GM23338 (cell line): Measurements from ENCODE around the gene MPPED1. TPM values are rescaled to one million over a fixed set of nuclear protein-coding genes. Genes with fewer than 3 reads are reported as not detected.

Experiments used
- ATAC-seq: fragments of 200-7000 bp; cut with Tn5 transposase; 3 replicates; pipeline ENCODE4 v1.9.1; 2020
- DNase-seq: peaks from one replicate; pipeline ENCODE4 v3.0.0-alpha.2; 2015; ENCODE audit warnings: low spot score
- H2AFZ ChIP-seq: fragments of 200-600 bp; sonication (generic); 2 replicates; pipeline ENCODE4 v1.8.0; 2016; ENCODE audit warnings: antibody characterized with exemption, mild to moderate bottlenecking, moderate library complexity
- H3F3A ChIP-seq: fragments of 200-600 bp; sonication (generic); replicated peaks from 2 replicates; pipeline ENCODE4 v1.8.0; 2017; ENCODE audit warnings: antibody characterized with exemption, mixed run types, low read depth
- H3K27ac ChIP-seq: fragments of 200-600 bp; sonication (generic); 2 replicates; pipeline ENCODE4 v1.6.1; 2016; ENCODE audit warnings: low read depth
- H3K27me3 ChIP-seq: fragments of 200-600 bp; sonication (generic); 2 replicates; pipeline ENCODE4 v1.8.0; 2016; ENCODE audit warnings: mild to moderate bottlenecking, mixed run types, moderate library complexity; ENCODE audit not compliant: insufficient read depth
- H3K36me3 ChIP-seq: fragments of 200-600 bp; sonication (generic); 2 replicates; pipeline ENCODE4 v1.8.0; 2016; ENCODE audit warnings: mild to moderate bottlenecking; ENCODE audit not compliant: insufficient read depth
- H3K4me1 ChIP-seq: fragments of 200-600 bp; sonication (generic); 2 replicates; pipeline ENCODE4 v1.8.0; 2016; ENCODE audit warnings: mild to moderate bottlenecking, moderate library complexity; ENCODE audit not compliant: insufficient read depth
- H3K4me2 ChIP-seq: fragments of 200-600 bp; sonication (generic); 2 replicates; pipeline ENCODE4 v1.7.1; 2017; ENCODE audit warnings: mixed run types
- H3K4me3 ChIP-seq: fragments of 200-600 bp; sonication (generic); 2 replicates; pipeline ENCODE4 v1.6.1; 2016; ENCODE audit warnings: mixed run types
- H3K79me2 ChIP-seq: fragments of 200-600 bp; sonication (generic); replicated peaks from 2 replicates; pipeline ENCODE4 v1.8.0; 2017; ENCODE audit warnings: mild to moderate bottlenecking; ENCODE audit not compliant: insufficient read depth
- H3K9me2 ChIP-seq: fragments of 200-600 bp; sonication (generic); 2 replicates; pipeline ENCODE4 v1.8.0; 2017; ENCODE audit not compliant: insufficient read depth
- H4K20me1 ChIP-seq: fragments of 200-600 bp; sonication (generic); replicated peaks from 2 replicates; pipeline ENCODE4 v1.8.0; 2017; ENCODE audit warnings: mild to moderate bottlenecking; ENCODE audit not compliant: insufficient read depth
- H3K27ac Mint-ChIP-seq: 2 replicates; pipeline ENCODE4 v1.8.0; 2020; ENCODE audit warnings: inconsistent platforms, mild to moderate bottlenecking, moderate library complexity, mixed read lengths
- H3K27me3 Mint-ChIP-seq: 3 replicates; pipeline ENCODE4 v1.8.0; 2022; ENCODE audit warnings: low read depth, mild to moderate bottlenecking, moderate library complexity, mixed read lengths, inconsistent platforms; ENCODE audit not compliant: insufficient read depth, poor library complexity
- H3K36me3 Mint-ChIP-seq: 3 replicates; pipeline ENCODE4 v1.8.0; 2021; ENCODE audit warnings: low read depth, mild to moderate bottlenecking, inconsistent platforms, moderate library complexity, mixed read lengths
- H3K4me1 Mint-ChIP-seq: 3 replicates; pipeline ENCODE4 v1.8.0; 2020; ENCODE audit warnings: mild to moderate bottlenecking, inconsistent platforms, mixed read lengths
- H3K4me3 Mint-ChIP-seq: 3 replicates; pipeline ENCODE4 v1.8.0; 2021; ENCODE audit warnings: moderate library complexity, mild to moderate bottlenecking, inconsistent platforms, mixed read lengths
- H3K9me3 Mint-ChIP-seq: 3 replicates; pipeline ENCODE4 v1.8.0; 2020; ENCODE audit warnings: moderate library complexity, mild to moderate bottlenecking, inconsistent platforms, mixed read lengths
- CREB1 ChIP-seq: fragments of 250-450 bp; sonication (Bioruptor Pico); IDR thresholded peaks from 2 replicates; pipeline ENCODE4 v1.5.0; 2020; ENCODE audit warnings: low read depth, mild to moderate bottlenecking, moderate library complexity
- EZH2 ChIP-seq: fragments of 200-600 bp; sonication (generic); IDR thresholded peaks from one replicate; pipeline ENCODE4 v1.8.0; 2017; ENCODE audit warnings: antibody characterized with exemption, mild to moderate bottlenecking, low read depth; ENCODE audit not compliant: unreplicated experiment
- EZH2phosphoT487 ChIP-seq: fragments of 200-600 bp; sonication (generic); IDR thresholded peaks from one replicate; pipeline ENCODE4 v1.8.1; 2018; ENCODE audit warnings: antibody characterized with exemption; ENCODE audit not compliant: unreplicated experiment
- JUNB ChIP-seq: IDR thresholded peaks from one replicate; pipeline ENCODE4 v1.6.1; 2016; ENCODE audit warnings: antibody characterized with exemption; ENCODE audit not compliant: unreplicated experiment
- NANOG ChIP-seq: IDR thresholded peaks from 2 replicates; pipeline ENCODE4 v1.6.1; 2016; ENCODE audit warnings: antibody characterized with exemption, borderline replicate concordance
- POLR2AphosphoS5 ChIP-seq: IDR thresholded peaks from 2 replicates; pipeline ENCODE4 v1.6.1; 2016; ENCODE audit warnings: antibody characterized with exemption, low read depth
- STAT1 ChIP-seq: IDR thresholded peaks from one replicate; pipeline ENCODE4 v1.6.1; 2016; ENCODE audit warnings: antibody characterized with exemption; ENCODE audit not compliant: unreplicated experiment
- ZNF114 ChIP-seq: fragments of 250-450 bp; sonication (Bioruptor Pico); IDR thresholded peaks from 2 replicates; pipeline ENCODE4 v1.5.0; 2020; ENCODE audit warnings: mild to moderate bottlenecking, moderate library complexity
- ZNF331 ChIP-seq: fragments of 250-450 bp; sonication (Bioruptor Pico); IDR thresholded peaks from 2 replicates; pipeline ENCODE4 v1.5.0; 2020; ENCODE audit warnings: low read depth, mild to moderate bottlenecking, moderate library complexity
- ZNF462 ChIP-seq: fragments of 250-450 bp; sonication (Bioruptor Pico); IDR thresholded peaks from 2 replicates; pipeline ENCODE4 v1.5.0; 2020; ENCODE audit warnings: mild to moderate bottlenecking, moderate library complexity
- polyA plus RNA-seq: library from polyadenylated mRNA; unstranded; fragments of >200 nt; fragmentation: Nextera tagmentation; extraction: Ambion mirVana; gene quantifications from 2 replicates; pipeline ENCODE4 v1.2.1, GENCODE V29; 2016
- total RNA-seq: library from RNA; depleted of rRNA; stranded (reverse); fragments of >200 nt; shearing (Covaris generic); gene quantifications from 2 replicates; pipeline ENCODE4 v1.2.3, GENCODE V29; 2014
- TF ChIP-seq, protein P1 (sequence below): IDR thresholded peaks from 2 replicates; pipeline ENCODE4 v1.6.1; 2016; ENCODE audit warnings: antibody characterized with exemption
- TF ChIP-seq, protein P2 (sequence below): IDR thresholded peaks from one replicate; pipeline ENCODE4 v1.6.1; 2018; ENCODE audit warnings: antibody characterized with exemption; ENCODE audit not compliant: unreplicated experiment
- TF ChIP-seq, protein P3 (sequence below), 2 experiments: fragments of 200-600 bp in 1 of 2; sonication (generic) in 1 of 2; conservative IDR thresholded peaks; 2 replicates each; pipeline versions ENCODE4 v1.5.1 to v1.6.1; 2016 to 2017; ENCODE audit warnings: antibody characterized with exemption in 2 of 2, low read depth in 2 of 2, mild to moderate bottlenecking in 2 of 2, moderate library complexity in 1 of 2

The MPPED1 gene
- total and polyA plus RNA-seq, 2 experiments from 2014 or later, result 0.56 TPM; not detected in 1

DNA sequence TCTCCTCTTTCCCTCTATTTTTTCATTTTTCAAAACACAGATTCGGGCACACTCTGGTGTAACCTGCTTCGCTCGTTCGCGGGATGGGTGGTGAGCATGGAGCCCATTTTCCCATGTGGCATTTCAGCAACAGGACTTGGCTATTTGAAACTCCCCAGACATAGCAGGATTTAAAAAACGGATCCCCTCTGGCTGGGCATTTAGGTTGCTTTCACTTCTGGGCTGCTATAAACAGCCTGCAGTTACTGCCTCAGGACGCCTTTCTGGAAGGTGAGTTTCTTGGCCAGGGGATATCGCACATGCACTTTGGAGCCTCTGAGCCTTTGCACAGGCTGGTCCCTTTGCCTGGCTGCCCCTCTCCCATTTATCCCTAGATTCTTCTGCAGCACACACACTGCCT, 2.8 kb upstream of the MPPED1 start:
- Histone ChIP-seq H3K4me2 (no peak overlapping the region), H3K27me3 (peaks cover 39% of the 10 kb centered on the region), H3K9me2 (no peaks in the 10 kb centered on the region), H4K20me1 (no peaks in the 10 kb centered on the region), H3K27ac (no peak overlapping the region), H3K4me1 (peaks cover 10% of the 10 kb centered on the region; the same call in 1 of the 2 replicates), H3F3A (no peaks in the 10 kb centered on the region), H2AFZ (no peak overlapping the region), H3K4me3 (no peak overlapping the region), H3K79me2 (no peaks in the 10 kb centered on the region), H3K36me3 (no peaks in the 10 kb centered on the region)
- H3K4me1 Mint-ChIP-seq, result peaks cover 12% of the 10 kb centered on the region; the same call in 2 of the 3 replicates
- H3K9me3 Mint-ChIP-seq, result no peaks in the 10 kb centered on the region
- H3K27ac Mint-ChIP-seq, result no peak overlapping the region
- TF ChIP-seq STAT1 (no peak), POLR2AphosphoS5 (no peak), EZH2phosphoT487 (no peak), ZNF331 (no peak), NANOG (no peak), ZNF462 (CRISPR knock-in tag) (no peak), EZH2 (no peak), ZNF114 (no peak), CREB1 (CRISPR knock-in tag) (no peak), JUNB (no peak)
- TF ChIP-seq, protein P1, sequence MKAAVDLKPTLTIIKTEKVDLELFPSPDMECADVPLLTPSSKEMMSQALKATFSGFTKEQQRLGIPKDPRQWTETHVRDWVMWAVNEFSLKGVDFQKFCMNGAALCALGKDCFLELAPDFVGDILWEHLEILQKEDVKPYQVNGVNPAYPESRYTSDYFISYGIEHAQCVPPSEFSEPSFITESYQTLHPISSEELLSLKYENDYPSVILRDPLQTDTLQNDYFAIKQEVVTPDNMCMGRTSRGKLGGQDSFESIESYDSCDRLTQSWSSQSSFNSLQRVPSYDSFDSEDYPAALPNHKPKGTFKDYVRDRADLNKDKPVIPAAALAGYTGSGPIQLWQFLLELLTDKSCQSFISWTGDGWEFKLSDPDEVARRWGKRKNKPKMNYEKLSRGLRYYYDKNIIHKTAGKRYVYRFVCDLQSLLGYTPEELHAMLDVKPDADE, result no peak
- TF ChIP-seq, protein P2, sequence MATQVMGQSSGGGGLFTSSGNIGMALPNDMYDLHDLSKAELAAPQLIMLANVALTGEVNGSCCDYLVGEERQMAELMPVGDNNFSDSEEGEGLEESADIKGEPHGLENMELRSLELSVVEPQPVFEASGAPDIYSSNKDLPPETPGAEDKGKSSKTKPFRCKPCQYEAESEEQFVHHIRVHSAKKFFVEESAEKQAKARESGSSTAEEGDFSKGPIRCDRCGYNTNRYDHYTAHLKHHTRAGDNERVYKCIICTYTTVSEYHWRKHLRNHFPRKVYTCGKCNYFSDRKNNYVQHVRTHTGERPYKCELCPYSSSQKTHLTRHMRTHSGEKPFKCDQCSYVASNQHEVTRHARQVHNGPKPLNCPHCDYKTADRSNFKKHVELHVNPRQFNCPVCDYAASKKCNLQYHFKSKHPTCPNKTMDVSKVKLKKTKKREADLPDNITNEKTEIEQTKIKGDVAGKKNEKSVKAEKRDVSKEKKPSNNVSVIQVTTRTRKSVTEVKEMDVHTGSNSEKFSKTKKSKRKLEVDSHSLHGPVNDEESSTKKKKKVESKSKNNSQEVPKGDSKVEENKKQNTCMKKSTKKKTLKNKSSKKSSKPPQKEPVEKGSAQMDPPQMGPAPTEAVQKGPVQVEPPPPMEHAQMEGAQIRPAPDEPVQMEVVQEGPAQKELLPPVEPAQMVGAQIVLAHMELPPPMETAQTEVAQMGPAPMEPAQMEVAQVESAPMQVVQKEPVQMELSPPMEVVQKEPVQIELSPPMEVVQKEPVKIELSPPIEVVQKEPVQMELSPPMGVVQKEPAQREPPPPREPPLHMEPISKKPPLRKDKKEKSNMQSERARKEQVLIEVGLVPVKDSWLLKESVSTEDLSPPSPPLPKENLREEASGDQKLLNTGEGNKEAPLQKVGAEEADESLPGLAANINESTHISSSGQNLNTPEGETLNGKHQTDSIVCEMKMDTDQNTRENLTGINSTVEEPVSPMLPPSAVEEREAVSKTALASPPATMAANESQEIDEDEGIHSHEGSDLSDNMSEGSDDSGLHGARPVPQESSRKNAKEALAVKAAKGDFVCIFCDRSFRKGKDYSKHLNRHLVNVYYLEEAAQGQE, result no peak
- TF ChIP-seq, protein P3, sequence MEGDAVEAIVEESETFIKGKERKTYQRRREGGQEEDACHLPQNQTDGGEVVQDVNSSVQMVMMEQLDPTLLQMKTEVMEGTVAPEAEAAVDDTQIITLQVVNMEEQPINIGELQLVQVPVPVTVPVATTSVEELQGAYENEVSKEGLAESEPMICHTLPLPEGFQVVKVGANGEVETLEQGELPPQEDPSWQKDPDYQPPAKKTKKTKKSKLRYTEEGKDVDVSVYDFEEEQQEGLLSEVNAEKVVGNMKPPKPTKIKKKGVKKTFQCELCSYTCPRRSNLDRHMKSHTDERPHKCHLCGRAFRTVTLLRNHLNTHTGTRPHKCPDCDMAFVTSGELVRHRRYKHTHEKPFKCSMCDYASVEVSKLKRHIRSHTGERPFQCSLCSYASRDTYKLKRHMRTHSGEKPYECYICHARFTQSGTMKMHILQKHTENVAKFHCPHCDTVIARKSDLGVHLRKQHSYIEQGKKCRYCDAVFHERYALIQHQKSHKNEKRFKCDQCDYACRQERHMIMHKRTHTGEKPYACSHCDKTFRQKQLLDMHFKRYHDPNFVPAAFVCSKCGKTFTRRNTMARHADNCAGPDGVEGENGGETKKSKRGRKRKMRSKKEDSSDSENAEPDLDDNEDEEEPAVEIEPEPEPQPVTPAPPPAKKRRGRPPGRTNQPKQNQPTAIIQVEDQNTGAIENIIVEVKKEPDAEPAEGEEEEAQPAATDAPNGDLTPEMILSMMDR (conservative IDR thresholded peaks at IDR 0.05; ENCODE audit: low read depth in 2 of 2), result no peak
- peaks cover 38% of the 10 kb centered on the region for H3K27me3 Mint-ChIP-seq
- DNase-seq (no peak), ATAC-seq (no peak)
- no peaks in the 10 kb centered on the region for H3K36me3 Mint-ChIP-seq
- no peak overlapping the region for H3K4me3 Mint-ChIP-seq
